Measurements from ENCODE around the gene SPATA19. TPM values are rescaled to one million over a fixed set of nuclear protein-coding genes. Genes with fewer than 3 reads are reported as not detected.

SPATA19 gene
- total RNA-seq, 2 donors from 2014 or later = not detected

GRCh38 chr11:133872160-133872559, 26.8 kb upstream of the SPATA19 start:
- Mint-ChIP-seq H3K9me3 (no peaks in the 10 kb centered on the region), H3K36me3 (ENCODE audit: low read depth) (no peaks in the 10 kb centered on the region), H3K27me3 (ENCODE audit: insufficient read depth) (no peaks in the 10 kb centered on the region), H3K4me1 (no peaks in the 10 kb centered on the region), H3K27ac (no peak overlapping the region), H3K4me3 (no peak overlapping the region)
- WGBS, 2 experiments (ENCODE audit: insufficient coverage in 1 of 2, insufficient read length in 1 of 2) = 44 to 50% methylated on average over 1 of the region's 1 CpG
- Histone ChIP-seq H3K9ac (ENCODE audit: extremely low read depth, low read length, poor library complexity, severe bottlenecking) (no peak overlapping the region), H3K27ac (ENCODE audit: low read depth, low read length) (no peak overlapping the region), H3K4me3 (ENCODE audit: low read length) (no peak overlapping the region), H3K36me3 (ENCODE audit: control insufficient read depth, insufficient read depth, low read length) (no peaks in the 10 kb centered on the region), H3K4me1 (ENCODE audit: control insufficient read depth, insufficient read depth, low read length) (no peaks in the 10 kb centered on the region), H3K27me3 (ENCODE audit: control insufficient read depth, insufficient read depth, low read length, poor library complexity, severe bottlenecking) (no peaks in the 10 kb centered on the region), H3K9me3 (ENCODE audit: control insufficient read depth, low read length) (no peaks in the 10 kb centered on the region)
- no peak for DNase-seq
- no peak for TF ChIP-seq CTCF (conservative IDR thresholded peaks at IDR 0.05)

GRCh38 chr11:133867456-133867855, 22.1 kb upstream of the SPATA19 start:
- Histone ChIP-seq H3K27me3 (ENCODE audit: control insufficient read depth, insufficient read depth, low read length, poor library complexity, severe bottlenecking) (no peaks in the 10 kb centered on the region), H3K9ac (ENCODE audit: extremely low read depth, low read length, poor library complexity, severe bottlenecking) (no peak overlapping the region), H3K4me1 (ENCODE audit: control insufficient read depth, insufficient read depth, low read length) (no peaks in the 10 kb centered on the region), H3K9me3 (ENCODE audit: control insufficient read depth, low read length) (no peaks in the 10 kb centered on the region), H3K27ac (ENCODE audit: low read depth, low read length) (no peak overlapping the region), H3K36me3 (ENCODE audit: control insufficient read depth, insufficient read depth, low read length) (no peaks in the 10 kb centered on the region), H3K4me3 (ENCODE audit: low read length) (no peak overlapping the region)
- no peak overlapping the region for H3K27ac Mint-ChIP-seq
- DNase-seq = no peak
- TF ChIP-seq CTCF (conservative IDR thresholded peaks at IDR 0.05) = no peak
- no peaks in the 10 kb centered on the region for H3K4me1 Mint-ChIP-seq
- H3K4me3 Mint-ChIP-seq = no peak overlapping the region
- no peaks in the 10 kb centered on the region for H3K27me3 Mint-ChIP-seq (ENCODE audit: insufficient read depth)
- no peaks in the 10 kb centered on the region for H3K9me3 Mint-ChIP-seq
- H3K36me3 Mint-ChIP-seq (ENCODE audit: low read depth) = no peaks in the 10 kb centered on the region

- H3K27ac ChIP-seq (ENCODE audit: low read depth, low read length) = no peak overlapping the region
- no peaks in the 10 kb centered on the region for H3K36me3 Mint-ChIP-seq (ENCODE audit: low read depth)
- no peak overlapping the region for H3K9ac ChIP-seq (ENCODE audit: extremely low read depth, low read length, poor library complexity, severe bottlenecking)
- no peak overlapping the region for H3K4me3 Mint-ChIP-seq
- H3K9me3 Mint-ChIP-seq = no peaks in the 10 kb centered on the region
- H3K4me1 ChIP-seq (ENCODE audit: control insufficient read depth, insufficient read depth, low read length) = no peaks in the 10 kb centered on the region
- no peaks in the 10 kb centered on the region for H3K27me3 ChIP-seq (ENCODE audit: control insufficient read depth, insufficient read depth, low read length, poor library complexity, severe bottlenecking)
- TF ChIP-seq CTCF (conservative IDR thresholded peaks at IDR 0.05) = no peak
- H3K36me3 ChIP-seq (ENCODE audit: control insufficient read depth, insufficient read depth, low read length) = no peaks in the 10 kb centered on the region
- no peaks in the 10 kb centered on the region for H3K4me1 Mint-ChIP-seq
- H3K4me3 ChIP-seq (ENCODE audit: low read length) = no peak overlapping the region
- no peak overlapping the region for H3K27ac Mint-ChIP-seq
- H3K27me3 Mint-ChIP-seq (ENCODE audit: insufficient read depth) = no peaks in the 10 kb centered on the region
- no peak for DNase-seq
- H3K9me3 ChIP-seq (ENCODE audit: control insufficient read depth, low read length) = no peaks in the 10 kb centered on the region
- 95 to 98% methylated on average over 6 to 11 of the region's 11 CpGs for WGBS, 2 experiments (ENCODE audit: insufficient coverage in 1 of 2, insufficient read length in 1 of 2)
Measured at GRCh38 chr11:133865466-133865865, 20.2 kb upstream of the SPATA19 start.
